Measurements from ENCODE around the gene HPCAL1. TPM values are rescaled to one million over a fixed set of nuclear protein-coding genes. Genes with fewer than 3 reads are reported as not detected.

The HPCAL1 gene
- total RNA-seq, 1 donor from 2014 or later: 401 TPM

- no peak for DNase-seq (ENCODE audit: low spot score in 2 of 2)
- peak overlapping the region; percentile 87 to 93 for H3K27ac ChIP-seq
- no peaks in the 10 kb centered on the region for H3K9me3 ChIP-seq
- no peaks in the 10 kb centered on the region for H3K27me3 ChIP-seq
- peaks cover 7 to 33% of the 10 kb centered on the region in 2 donors for H3K4me1 ChIP-seq
- TF ChIP-seq CTCF (IDR thresholded peaks at IDR 0.05): peak in 1 of 3 experiments; percentile 7
- intact Hi-C loops (cut with DNase I): loop anchor here (5.0 to 10.0 kb wide), 5 partner anchors 145 to 960 kb away; partner anchors contain the start of genes CYS1, HPCAL1, PDIA6 and SLC66A3
- H3K4me3 ChIP-seq: peak overlapping the region; percentile 69 to 75
- peaks cover 12 to 22% of the 10 kb centered on the region in 2 donors for H3K36me3 ChIP-seq
Observed at GRCh38 chr2:10447300-10447894, 144.7 kb downstream of the HPCAL1 start.

- Histone ChIP-seq H3K36me3 (peaks cover 7 to 16% of the 10 kb centered on the region in 2 donors), H3K4me3 (peak within 1 kb of the TSS; percentile 70 to 83), H3K4me1 (peaks cover 7 to 33% of the 10 kb centered on the region in 2 donors), H3K9me3 (no peaks in the 10 kb centered on the region), H3K27me3 (no peaks in the 10 kb centered on the region), H3K27ac (peak within 1 kb of the TSS; percentile 92 to 96)
- peak; percentile 88 to 98 for DNase-seq (ENCODE audit: low spot score in 2 of 2)
- TF ChIP-seq CTCF (IDR thresholded peaks at IDR 0.05): no peak
- intact Hi-C loops (cut with DNase I): loop anchor here (1.0 to 10.0 kb wide), 7 partner anchors 43 to 959 kb away; partner anchors contain the start of genes CYS1, HPCAL1, PDIA6 and SLC66A3
Observed at GRCh38 chr2:10447895-10448575, 145.3 kb downstream of the HPCAL1 start, which contains the start of gene ODC1. Gene ODC1 (minus strand): TSS chr2:10448327. CDS start chr2:10445032, 3,295 bp downstream.

- Histone ChIP-seq H3K9me3 (no peaks in the 10 kb centered on the region), H3K36me3 (peaks cover 0 to 8% of the 10 kb centered on the region in 2 donors), H3K27ac (peak overlapping the region; percentile 92 to 96), H3K4me1 (peaks cover 7 to 33% of the 10 kb centered on the region in 2 donors), H3K4me3 (peak overlapping the region; percentile 70 to 83), H3K27me3 (no peaks in the 10 kb centered on the region)
- intact Hi-C loops (cut with DNase I): loop anchor here (1.0 to 10.0 kb wide), 7 partner anchors 44 to 958 kb away; partner anchors contain the start of genes CYS1, HPCAL1, PDIA6 and SLC66A3
- peak; percentile 63 to 92 for DNase-seq (ENCODE audit: low spot score in 2 of 2)
- peak in 2 of 3 experiments; percentile 18 to 29 for TF ChIP-seq CTCF (IDR thresholded peaks at IDR 0.05)
Observed at GRCh38 chr2:10448576-10449485, 146.1 kb downstream of the HPCAL1 start.

- H3K4me1 ChIP-seq: peaks cover 7 to 39% of the 10 kb centered on the region in 2 donors
- no peak for DNase-seq (ENCODE audit: low spot score in 2 of 2)
- no peaks in the 10 kb centered on the region for H3K27me3 ChIP-seq
- no peaks in the 10 kb centered on the region for H3K9me3 ChIP-seq
- H3K36me3 ChIP-seq: peaks cover 0 to 2% of the 10 kb centered on the region in 2 donors
- peak overlapping the region; percentile 92 to 96 for H3K27ac ChIP-seq
- intact Hi-C loops (cut with DNase I): loop anchor here (2.0 to 10.0 kb wide), 6 partner anchors 147 to 958 kb away; partner anchors contain the start of genes CYS1, HPCAL1, PDIA6 and SLC66A3
- TF ChIP-seq CTCF (IDR thresholded peaks at IDR 0.05): no peak
- H3K4me3 ChIP-seq: peak overlapping the region; percentile 70 to 83
Observed at GRCh38 chr2:10449486-10449831, 146.8 kb downstream of the HPCAL1 start.
